A172 (cell line): ENCODE results near the gene ZNF727. TPM values are rescaled to one million over a fixed set of nuclear protein-coding genes. Genes with fewer than 3 reads are reported as not detected.
"Not testable (repeated sequence)": the region's sequence is repeated elsewhere in the genome, so short reads cannot be mapped to it uniquely, and the experiment has no call there.

Experiments
- DNase-seq: peaks from one replicate; pipeline ENCODE4 v3.0.0-alpha.2; 2015; ENCODE audit warnings: low spot score
- total RNA-seq: library from RNA; depleted of rRNA; stranded (reverse); fragments of >200 nt; shearing (Covaris generic); gene quantifications from 2 replicates; pipeline ENCODE4 v1.2.3, GENCODE V29; 2014; rRNA removed

Gene ZNF727
- total RNA-seq: not detected in 2 replicates

GRCh38 chr7:64045301-64046040 lies at the start of gene ZNF727:
Gene ZNF727 (plus strand): TSS chr7:64045434. CDS start chr7:64045622, 188 bp downstream.
- DNase-seq: no peak

GRCh38 chr7:63998549-63998948 lies 46.7 kb upstream of the ZNF727 start, which contains the start of gene ZNF722:
Gene ZNF722 (plus strand): TSS chr7:63998849. CDS start chr7:63998962, 113 bp downstream.
- no peak for DNase-seq

GRCh38 chr7:64015496-64015895 lies 29.7 kb upstream of the ZNF727 start:
- not testable (repeated sequence) for DNase-seq

- DNase-seq: no peak
Observed at GRCh38 chr7:64035388-64035787, 9.8 kb upstream of the ZNF727 start.

- DNase-seq: no peak
Observed at GRCh38 chr7:64037095-64037494, 8.1 kb upstream of the ZNF727 start.

- DNase-seq: no peak
Observed at GRCh38 chr7:64046041-64046389, 781 bp downstream of the ZNF727 start.

- not testable (repeated sequence) for DNase-seq
Observed at GRCh38 chr7:64077837-64078698, 32.8 kb downstream of the ZNF727 start.

- DNase-seq: no peak
Observed at GRCh38 chr7:64078699-64078994, 33.4 kb downstream of the ZNF727 start.

- no peak for DNase-seq
Observed at GRCh38 chr7:64087501-64087900, 42.3 kb downstream of the ZNF727 start.

GRCh38 chr7:64088863-64089262 lies 43.6 kb downstream of the ZNF727 start:
- not testable (repeated sequence) for DNase-seq

Other genes with a start within 250 kb of the ZNF727 start
- gene ZNF722, start 46.6 kb upstream of the ZNF727 start, total RNA-seq: not detected in 2 replicates
- not detected in 2 replicates for gene ZNF735, start 161.8 kb downstream of the ZNF727 start, total RNA-seq
- gene ZNF679, start 183.0 kb downstream of the ZNF727 start, total RNA-seq: not detected in 2 replicates